B cell (primary cell): ENCODE data around the gene PSTK. TPM values are rescaled to one million over a fixed set of nuclear protein-coding genes. Genes with fewer than 3 reads are reported as not detected.

Experiments used
- ATAC-seq: fragments of 200-7000 bp; cut with Tn5 transposase; one replicate; pipeline ENCODE4 v1.10.0; 2021; ENCODE audit warnings: low read depth, mild to moderate bottlenecking, moderate number of reproducible peaks, moderate library complexity
- CTCF ChIA-PET: fragments of 350-600 bp; sonication (Branson Sonifier 250); formaldehyde crosslinking; loops from one replicate; lab custom pipeline; 2021; ENCODE audit warnings: antibody characterized with exemption, inconsistent platforms; lab: Charles Lee
- POLR2A ChIA-PET: fragments of 350-600 bp; sonication (Branson Sonifier 250); formaldehyde crosslinking; loops from one replicate; lab custom pipeline; 2021; ENCODE audit warnings: antibody characterized with exemption; lab: Charles Lee
- DNase-seq: peaks from one replicate; pipeline ENCODE4 v3.0.0; 2013
- H2AFZ ChIP-seq: 2 replicates; pipeline ENCODE4 v1.6.1; 2012; ENCODE audit warnings: mild to moderate bottlenecking, low read depth, low read length; ENCODE audit not compliant: insufficient read depth, poor library complexity, severe bottlenecking
- H3K27ac ChIP-seq, 2 donors: 1 replicate in 1 of 2; 2 replicates in 1 of 2; pipeline ENCODE4 v1.5.1; 2012 to 2013; ENCODE audit warnings: low read length in 2 of 2, mild to moderate bottlenecking in 2 of 2, moderate library complexity in 1 of 2
- H3K27me3 ChIP-seq, 4 experiments: fragments of 200-600 bp in 1 of 4; sonication (generic) in 1 of 4; replicated peaks in 1 of 4; 1 replicate in 2 of 4; 2 replicates in 2 of 4; pipeline versions ENCODE4 v1.6.1 to v1.7.0; 2013 to 2016; ENCODE audit warnings: low read length in 3 of 4, mild to moderate bottlenecking in 2 of 4, mixed read lengths in 1 of 4, moderate library complexity in 1 of 4; ENCODE audit not compliant: insufficient read depth in 4 of 4, control insufficient read depth in 3 of 4; ENCODE audit errors: control extremely low read depth in 1 of 4
- H3K36me3 ChIP-seq, 2 experiments: replicated peaks in 1 of 2; 1 replicate in 1 of 2; 2 replicates in 1 of 2; pipeline versions ENCODE4 v1.6.1 to v1.7.1; 2013; ENCODE audit warnings: low read length in 1 of 2; ENCODE audit not compliant: insufficient read depth in 2 of 2, control insufficient read depth in 1 of 2; ENCODE audit errors: control extremely low read depth in 1 of 2, extremely low read depth in 1 of 2
- H3K4me1 ChIP-seq, 2 donors: fragments of 200-600 bp in 1 of 2; sonication (generic) in 1 of 2; 1 replicate in 1 of 2; 2 replicates in 1 of 2; pipeline versions ENCODE4 v1.5.1 to v1.6.1; 2013 to 2017; ENCODE audit warnings: low read length in 2 of 2; ENCODE audit not compliant: control insufficient read depth in 2 of 2, insufficient read depth in 2 of 2
- H3K4me2 ChIP-seq: replicated peaks from 2 replicates; pipeline ENCODE3; 2012; ENCODE audit warnings: mild to moderate bottlenecking, low read depth, low read length; ENCODE audit not compliant: poor library complexity, severe bottlenecking
- H3K4me3 ChIP-seq, 5 experiments: fragments of 200-600 bp in 1 of 5; sonication (generic) in 1 of 5; 1 replicate in 3 of 5; 2 replicates in 2 of 5; pipeline versions ENCODE4 v1.5.1 to v1.7.0; 2011 to 2016; ENCODE audit warnings: low read length in 4 of 5, mild to moderate bottlenecking in 4 of 5, low read depth in 2 of 5, control low read depth in 1 of 5, moderate library complexity in 1 of 5; ENCODE audit not compliant: insufficient read depth in 1 of 5; ENCODE audit errors: control extremely low read depth in 1 of 5, extremely low read depth in 1 of 5
- H3K79me2 ChIP-seq: fragments of 200-600 bp; sonication (generic); one replicate; pipeline ENCODE4 v1.6.0; 2016; ENCODE audit warnings: low read length; ENCODE audit not compliant: control insufficient read depth, insufficient read depth
- H3K9ac ChIP-seq: fragments of 200-600 bp; sonication (generic); 2 replicates; pipeline ENCODE4 v1.6.1; 2017; ENCODE audit warnings: mild to moderate bottlenecking, low read length, moderate library complexity
- H3K9me3 ChIP-seq, 3 donors: one replicate each; pipeline versions ENCODE4 v1.6.1 to v1.7.1; 2013; ENCODE audit warnings: low read length in 2 of 3; ENCODE audit not compliant: control insufficient read depth in 2 of 3, insufficient read depth in 1 of 3; ENCODE audit errors: control extremely low read depth in 1 of 3
- H4K20me1 ChIP-seq: 2 replicates; pipeline ENCODE4 v1.6.0; 2012; ENCODE audit warnings: mild to moderate bottlenecking, low read length; ENCODE audit not compliant: insufficient read depth, control insufficient read depth, poor library complexity, severe bottlenecking
- H3K27ac Mint-ChIP-seq: one replicate; pipeline ENCODE4 v1.8.0; 2021; ENCODE audit warnings: mixed read lengths
- H3K27me3 Mint-ChIP-seq: one replicate; pipeline ENCODE4 v1.8.0; 2021; ENCODE audit warnings: mixed read lengths
- H3K4me1 Mint-ChIP-seq: one replicate; pipeline ENCODE4 v1.8.0; 2021; ENCODE audit warnings: mixed read lengths
- H3K4me3 Mint-ChIP-seq: one replicate; pipeline ENCODE4 v1.8.0; 2021; ENCODE audit warnings: mixed read lengths
- H3K9me3 Mint-ChIP-seq: one replicate; pipeline ENCODE4 v1.8.0; 2022; ENCODE audit warnings: mixed read lengths; ENCODE audit not compliant: insufficient read depth
- CTCF ChIP-seq: fragments of 200-600 bp; IDR thresholded peaks from one replicate; pipeline ENCODE4 v1.8.0; 2022; ENCODE audit warnings: antibody characterized with exemption, mild to moderate bottlenecking
- EZH2 ChIP-seq: IDR thresholded peaks from 2 replicates; pipeline ENCODE4 v1.6.1; 2012; ENCODE audit warnings: borderline replicate concordance, low read depth, mild to moderate bottlenecking, moderate library complexity, low read length; ENCODE audit not compliant: insufficient read depth, poor library complexity, severe bottlenecking
- WGBS: methylation state at CpG from one replicate; pipeline ENCODE4 v1.1.5; 2013; ENCODE audit warnings: missing lambda C conversion rate; ENCODE audit not compliant: insufficient coverage; 5-methylcytosine and 5-hydroxymethylcytosine counted together
- intact Hi-C: fragments of 100-400 bp; cut with micrococcal nuclease; formaldehyde crosslinking; loops from one replicate; pipeline ENCODE4 v1.10.0; 2022
- polyA plus RNA-seq: library from polyadenylated mRNA; depleted of rRNA; stranded (reverse); fragments of >200 nt; gene quantifications from 2 replicates; pipeline ENCODE4 v1.2.3, GENCODE V29; 2012
- total RNA-seq, 2 donors: library from RNA; stranded (reverse); fragments of 120-200 nt in 1 of 2; gene quantifications; 1 replicate in 1 of 2; 2 replicates in 1 of 2; pipeline versions ENCODE4 v1.2.3 to v1.2.4, GENCODE V29; 2013 to 2022

The PSTK gene
- total and polyA plus RNA-seq, 2 donors (not counting 1 experiment from before 2014, with no cell fraction given), result 4.2 to 8.5 TPM

- CTCF ChIA-PET, result no interaction called here
- no peak for ATAC-seq
- H3K27ac Mint-ChIP-seq, result no peak overlapping the region
- H3K4me3 Mint-ChIP-seq, result no peak overlapping the region
- Histone ChIP-seq H3K79me2 (no peaks in the 10 kb centered on the region), H3K4me3 (no peak overlapping the region), H3K9me3 (no peaks in the 10 kb centered on the region), H3K4me2 (no peak overlapping the region), H3K4me1 (no peaks in the 10 kb centered on the region), H4K20me1 (no peaks in the 10 kb centered on the region), H3K36me3 (peaks cover 0 to 4% of the 10 kb centered on the region in 2 experiments), H3K27ac (no peak overlapping the region), H3K27me3 (no peaks in the 10 kb centered on the region), H2AFZ (no peak overlapping the region), H3K9ac (no peak overlapping the region)
- no CpG with 5 or more reads among the region's 2 CpGs for WGBS
- H3K9me3 Mint-ChIP-seq, result no peaks in the 10 kb centered on the region
- DNase-seq, result no peak
- no peak for TF ChIP-seq CTCF
- TF ChIP-seq EZH2, result no peak
- H3K27me3 Mint-ChIP-seq, result no peaks in the 10 kb centered on the region
- POLR2A ChIA-PET, result no interaction called here
- intact Hi-C loops, result no loop called here
- H3K4me1 Mint-ChIP-seq, result no peaks in the 10 kb centered on the region
Observed at GRCh38 chr10:122988501-122988900, 8.3 kb downstream of the PSTK start.

DNA sequence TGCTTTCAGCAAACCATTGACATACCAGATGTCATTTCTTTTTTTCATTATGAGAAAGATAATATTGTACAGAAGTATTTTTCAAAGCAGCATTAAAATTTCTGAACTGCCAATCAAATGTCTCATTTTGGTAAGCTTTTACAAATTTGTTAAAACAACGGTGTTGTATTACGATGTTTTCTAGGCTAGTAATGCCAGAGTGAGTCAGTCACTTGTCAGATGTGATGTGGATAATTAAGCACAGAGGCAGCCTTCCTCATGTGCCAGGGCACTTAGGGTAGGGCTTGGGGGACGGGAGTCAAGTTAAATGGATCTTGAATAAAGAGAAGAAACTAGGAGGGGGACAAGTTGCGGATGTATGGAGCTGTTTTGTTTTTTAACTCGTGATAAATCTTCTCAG is 10.1 kb downstream of the PSTK start:
- Histone ChIP-seq H3K36me3 (peaks cover 0 to 14% of the 10 kb centered on the region in 2 experiments), H3K27ac (no peak overlapping the region), H3K9me3 (no peaks in the 10 kb centered on the region), H3K4me2 (no peak overlapping the region), H3K9ac (no peak overlapping the region), H3K27me3 (no peaks in the 10 kb centered on the region), H4K20me1 (peaks cover 10% of the 10 kb centered on the region), H3K79me2 (no peaks in the 10 kb centered on the region), H3K4me3 (no peak overlapping the region), H2AFZ (no peak overlapping the region), H3K4me1 (no peaks in the 10 kb centered on the region)
- intact Hi-C loops, result no loop called here
- no peak for ATAC-seq
- 80% methylated on average over 3 of the region's 5 CpGs for WGBS
- no peaks in the 10 kb centered on the region for H3K27me3 Mint-ChIP-seq
- TF ChIP-seq EZH2 (no peak), CTCF (no peak)
- no peak for DNase-seq
- ChIA-PET CTCF (no interaction called here), POLR2A (interaction anchor here (0.6 kb wide), 1 partner anchor 1973 kb away, joined by 3 read pairs; no protein-coding TSS in a partner anchor)
- H3K27ac Mint-ChIP-seq, result no peak overlapping the region
- H3K9me3 Mint-ChIP-seq, result no peaks in the 10 kb centered on the region
- no peaks in the 10 kb centered on the region for H3K4me1 Mint-ChIP-seq
- H3K4me3 Mint-ChIP-seq, result no peak overlapping the region
